NCI-H2107 treated with DMSO at 0.1 percent for 48 hours (cell line): Measurements from ENCODE around the gene TTC29.
"Not testable (repeated sequence)": the region's sequence is repeated elsewhere in the genome, so short reads cannot be mapped to it uniquely, and the experiment has no call there.

Experiments
- DNase-seq: peaks from one replicate; lab custom pipeline; 2025; ENCODE audit not compliant: unreplicated experiment; lab: John Stamatoyannopoulos, UW

TTC29 gene

GRCh38 chr4:146883070-146883469, 62.6 kb downstream of the TTC29 start:
- no peak for DNase-seq

DNA sequence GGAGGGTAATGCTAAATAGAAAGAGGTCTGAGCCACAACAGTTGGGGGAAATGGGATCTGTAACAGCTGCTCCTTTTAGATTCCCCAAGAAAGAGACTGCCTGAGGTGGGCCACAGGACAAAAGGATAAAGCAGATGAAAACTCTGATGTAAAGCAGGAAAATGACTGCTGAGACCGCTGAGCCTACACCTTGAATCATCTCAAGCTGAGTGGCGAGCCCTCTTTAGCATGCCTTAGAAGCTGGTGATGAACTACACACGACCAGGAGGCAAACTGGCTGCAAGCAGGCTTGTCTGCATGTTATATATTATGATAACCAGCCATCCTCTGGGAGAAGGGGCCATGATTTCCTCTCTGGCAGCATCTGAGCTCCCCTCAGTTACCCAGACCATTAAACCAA, 88.4 kb downstream of the TTC29 start:
- DNase-seq = no peak

- no peak for DNase-seq
These were observed 89.9 kb downstream of the TTC29 start for GRCh38 chr4:146855761-146856160.

GRCh38 chr4:146852360-146852759, 93.3 kb downstream of the TTC29 start:
- no peak for DNase-seq

DNA sequence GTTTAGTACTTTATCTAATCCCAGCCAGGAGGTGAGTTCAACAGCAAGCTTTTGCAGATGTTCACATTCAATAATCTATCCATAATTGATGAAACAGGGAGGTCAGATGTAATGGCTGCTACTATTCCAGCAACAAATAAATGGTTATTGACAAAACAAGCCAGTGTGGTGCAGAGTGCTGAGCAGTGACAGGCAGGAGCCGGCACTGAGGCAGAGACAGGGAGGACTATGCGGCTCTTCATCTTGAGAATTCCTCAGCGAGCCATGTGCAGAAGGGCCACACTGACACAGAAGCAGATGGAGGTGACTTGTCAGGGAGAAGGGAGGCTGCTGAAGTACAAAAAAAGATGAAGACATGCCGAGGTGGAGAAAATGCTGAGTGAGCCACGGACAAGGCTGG, 98.3 kb downstream of the TTC29 start:
- DNase-seq = no peak

DNA sequence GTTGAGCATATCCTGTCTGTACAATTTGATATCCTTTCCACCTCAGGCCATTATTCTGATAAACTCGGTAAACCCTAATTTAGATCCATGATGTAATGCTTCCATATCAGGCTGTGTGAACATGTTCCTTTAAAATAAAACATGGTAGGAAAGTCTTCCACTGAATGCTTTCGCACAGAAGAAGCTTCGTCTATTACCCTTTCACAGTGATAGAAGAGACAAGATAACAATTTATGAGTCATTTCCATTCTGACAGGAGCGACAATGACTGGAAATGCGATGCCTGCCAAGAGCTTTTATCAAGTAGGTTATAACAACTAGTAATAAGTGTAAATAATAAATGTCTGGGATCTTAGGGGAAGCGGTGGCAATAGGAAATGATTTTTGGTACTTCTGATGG, 98.8 kb downstream of the TTC29 start:
- no peak for DNase-seq

- DNase-seq = no peak
These were observed 100.9 kb downstream of the TTC29 start for GRCh38 chr4:146844761-146845160.

- DNase-seq = no peak
These were observed 102.8 kb downstream of the TTC29 start for GRCh38 chr4:146842876-146843275.

DNA sequence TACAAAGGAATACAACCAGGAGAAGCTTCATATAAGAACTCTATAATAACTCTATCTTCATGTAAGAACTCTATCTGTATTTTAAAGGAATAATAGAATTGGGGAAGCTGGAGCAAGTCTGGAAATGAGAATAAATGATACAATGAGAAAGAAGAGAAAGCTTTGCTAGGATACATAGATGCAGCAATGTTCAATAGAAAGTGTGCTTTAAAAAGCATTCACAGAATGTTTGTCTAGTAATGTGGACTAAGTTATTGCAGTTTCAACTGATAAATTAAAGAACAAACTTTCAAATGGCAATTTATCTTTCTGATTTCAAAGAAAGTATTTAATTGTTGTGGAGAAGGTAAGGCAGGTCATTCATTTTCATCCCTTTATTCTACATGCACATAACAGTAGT, 104.9 kb downstream of the TTC29 start:
- DNase-seq = no peak

- DNase-seq = no peak
These were observed 110.6 kb downstream of the TTC29 start for GRCh38 chr4:146835096-146835495.

DNA sequence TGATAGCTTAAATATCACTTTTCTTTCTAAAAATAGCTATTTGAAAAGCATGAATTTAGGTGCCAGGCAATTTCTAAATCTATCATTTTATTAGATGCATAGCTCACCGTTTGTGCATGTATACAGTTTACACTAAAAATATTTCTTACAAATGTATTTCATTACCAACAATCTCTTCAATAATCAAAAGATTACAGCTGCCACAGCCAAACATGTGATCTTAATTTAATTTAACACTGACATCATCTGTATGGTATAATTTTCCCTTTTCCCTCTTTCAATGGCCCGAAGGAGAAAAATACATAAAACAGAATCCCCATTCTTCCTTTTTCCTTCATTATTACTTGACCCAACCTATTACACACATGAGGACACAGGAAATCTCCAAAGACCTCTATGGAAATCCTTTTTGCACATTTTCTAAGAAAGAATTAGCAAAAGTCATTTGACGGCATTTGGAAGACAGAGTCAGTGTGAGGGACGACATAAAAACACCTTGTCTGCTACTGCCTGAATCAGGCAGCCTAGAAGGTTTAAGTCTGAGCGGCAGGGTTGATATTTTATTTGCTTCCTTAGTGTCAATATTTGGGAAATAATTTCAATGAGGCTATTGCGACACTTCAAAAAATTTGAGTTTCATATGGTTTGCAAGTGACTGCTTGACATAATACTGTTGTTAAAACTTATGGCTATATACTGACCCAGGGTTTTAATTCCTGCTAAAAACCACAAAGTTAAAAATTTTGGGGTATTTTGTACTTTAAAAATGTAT, 111.2 kb downstream of the TTC29 start:
- DNase-seq = no peak

- no peak for DNase-seq
These were observed 112.1 kb downstream of the TTC29 start for GRCh38 chr4:146833530-146833929.

- DNase-seq = not testable (repeated sequence)
These were observed 122.7 kb downstream of the TTC29 start for GRCh38 chr4:146822980-146823379.

- DNase-seq = no peak
These were observed 130.9 kb downstream of the TTC29 start for GRCh38 chr4:146814750-146815149.

GRCh38 chr4:146795711-146796110, 150.0 kb downstream of the TTC29 start:
- DNase-seq = no peak

DNA sequence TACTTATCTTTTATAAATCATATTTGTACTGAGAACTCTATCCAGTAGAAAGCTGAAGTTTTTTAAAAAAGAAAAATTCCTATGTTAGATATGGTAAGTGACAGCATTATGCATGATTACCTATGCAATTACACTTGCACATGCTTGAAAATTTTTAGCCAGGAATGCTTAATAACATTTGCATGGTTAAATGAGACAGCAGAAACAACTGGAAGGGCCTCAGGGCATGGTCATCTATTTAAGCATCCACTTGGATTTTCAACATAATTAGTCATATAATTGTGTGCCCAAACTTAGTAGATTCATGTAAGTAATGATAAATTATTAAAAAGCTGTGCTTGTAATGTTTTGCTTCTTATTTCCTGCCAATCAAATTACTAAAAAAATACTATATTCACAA, 151.9 kb downstream of the TTC29 start:
- DNase-seq = no peak

DNA sequence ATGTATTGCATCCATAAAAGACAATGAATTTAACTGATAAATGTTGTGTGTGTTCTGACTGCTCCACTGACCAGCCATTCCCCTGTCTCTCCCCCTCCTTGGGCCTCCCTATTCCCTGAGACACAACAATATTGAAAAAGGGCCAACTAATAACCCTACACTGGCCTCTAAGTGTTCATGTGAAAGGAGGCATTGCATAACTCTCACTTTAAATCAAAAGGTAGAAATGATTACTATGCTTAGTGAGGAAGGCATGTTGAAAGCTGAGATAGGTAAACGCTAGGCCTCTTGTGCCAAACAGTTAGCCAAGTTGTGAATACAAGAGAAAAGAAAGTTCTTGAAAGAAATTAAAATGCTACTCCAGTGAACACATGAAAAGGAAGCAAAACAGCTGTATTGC, 154.2 kb downstream of the TTC29 start:
- DNase-seq = no peak

GRCh38 chr4:146790515-146790914, 155.1 kb downstream of the TTC29 start:
- DNase-seq = no peak

- no peak for DNase-seq
These were observed 157.9 kb downstream of the TTC29 start for GRCh38 chr4:146787731-146788130.

DNA sequence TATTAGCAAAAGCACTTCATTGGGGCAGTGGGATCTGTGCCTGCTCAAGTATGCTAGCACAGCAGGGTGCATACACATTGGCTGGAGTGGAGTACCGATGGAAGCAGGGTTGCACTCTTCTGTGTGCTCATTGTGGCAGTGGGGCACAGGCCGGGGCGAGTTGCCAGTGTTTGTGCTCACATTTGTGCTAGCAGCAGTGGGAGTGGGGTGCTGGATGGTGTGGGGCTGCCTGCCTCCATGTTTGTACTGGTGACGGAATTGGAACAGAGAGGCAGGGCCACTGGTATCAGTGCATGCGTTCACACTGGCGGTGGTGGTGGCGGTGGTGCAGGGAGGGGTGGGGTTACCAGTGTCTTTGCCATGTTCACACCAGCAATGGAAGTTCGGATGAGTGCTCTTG, 169.0 kb downstream of the TTC29 start:
- no peak for DNase-seq

DNA sequence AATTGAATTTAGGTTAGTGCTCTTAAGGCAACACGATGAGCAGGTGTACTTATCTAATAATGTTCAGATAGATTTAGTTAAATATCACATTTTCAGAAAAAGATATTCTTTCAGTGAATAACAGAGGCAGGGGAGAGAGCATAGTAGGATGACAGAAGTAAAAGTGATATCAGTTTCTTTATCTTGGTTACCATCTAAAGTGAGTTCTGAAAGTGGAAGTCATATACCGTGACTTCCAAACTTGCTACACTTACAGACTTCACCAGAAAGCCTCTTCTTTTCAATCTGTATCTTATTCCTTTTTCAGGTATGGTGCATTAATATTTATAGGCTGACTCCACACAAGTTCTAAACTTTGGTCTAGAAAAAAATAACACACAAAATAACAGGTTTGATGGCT, 182.1 kb downstream of the TTC29 start:
- no peak for DNase-seq

GRCh38 chr4:146762016-146762415, 183.6 kb downstream of the TTC29 start:
- DNase-seq = no peak

- DNase-seq = no peak
These were observed 203.2 kb downstream of the TTC29 start for GRCh38 chr4:146742416-146742815.
